Keratinocyte (primary cell): ENCODE measurements around the gene SLC2A5. TPM values are rescaled to one million over a fixed set of nuclear protein-coding genes. Genes with fewer than 3 reads are reported as not detected.

Experiments used
- DNase-seq: peaks from one replicate; pipeline ENCODE4 v3.0.0-alpha.2; 2011; ENCODE audit warnings: low read depth, missing footprints, low spot score
- FAIRE-seq: peaks from 2 replicates; lab custom pipeline; 2011; peaks lifted over from hg19 to GRCh38; lab: Jason Lieb, UNC
- H2AFZ ChIP-seq: 2 replicates; pipeline ENCODE4 v1.6.0; 2012; ENCODE audit warnings: low read length, control low read depth, inconsistent platforms; ENCODE audit not compliant: control insufficient read depth
- H3K27ac ChIP-seq: 2 replicates; pipeline ENCODE4 v1.5.1; 2011; ENCODE audit warnings: low read length; ENCODE audit not compliant: control insufficient read depth, insufficient read depth
- H3K27me3 ChIP-seq: 3 replicates; pipeline ENCODE4 v1.6.0; 2011; ENCODE audit warnings: low read length; ENCODE audit not compliant: control insufficient read depth, insufficient read depth; ENCODE audit errors: extremely low read depth
- H3K36me3 ChIP-seq, 2 experiments: 2 replicates in 1 of 2; 3 replicates in 1 of 2; pipeline ENCODE4 v1.5.1; 2011; ENCODE audit warnings: low read length in 2 of 2, mild to moderate bottlenecking in 1 of 2; ENCODE audit not compliant: control insufficient read depth in 2 of 2, insufficient read depth in 2 of 2; ENCODE audit errors: extremely low read depth in 1 of 2
- H3K4me1 ChIP-seq: 3 replicates; pipeline ENCODE4 v1.5.1; 2011; ENCODE audit warnings: low read length; ENCODE audit not compliant: control insufficient read depth, insufficient read depth; ENCODE audit errors: extremely low read depth
- H3K4me2 ChIP-seq: 3 replicates; pipeline ENCODE4 v1.6.0; 2011; ENCODE audit warnings: low read depth, low read length; ENCODE audit not compliant: control insufficient read depth, insufficient read depth; ENCODE audit errors: extremely low read depth
- H3K4me3 ChIP-seq, 3 experiments: fragments of 200-600 bp in 1 of 3; sonication (generic) in 1 of 3; 2 replicates in 2 of 3; 3 replicates in 1 of 3; pipeline ENCODE4 v1.5.1; 2011 to 2016; ENCODE audit warnings: low read length in 3 of 3, mild to moderate bottlenecking in 3 of 3, control low read depth in 2 of 3, inconsistent platforms in 1 of 3, low read depth in 1 of 3, mixed read lengths in 1 of 3, mixed run types in 1 of 3, moderate library complexity in 1 of 3; ENCODE audit not compliant: control insufficient read depth in 2 of 3, insufficient read depth in 2 of 3; ENCODE audit errors: extremely low read depth in 1 of 3
- H3K79me2 ChIP-seq: 2 replicates; pipeline ENCODE4 v1.6.0; 2012; ENCODE audit warnings: low read length; ENCODE audit not compliant: control insufficient read depth, insufficient read depth
- H3K9ac ChIP-seq: 3 replicates; pipeline ENCODE4 v1.6.0; 2011; ENCODE audit warnings: low read length; ENCODE audit not compliant: control insufficient read depth, insufficient read depth; ENCODE audit errors: extremely low read depth
- H3K9me1 ChIP-seq: 3 replicates; pipeline ENCODE4 v1.6.0; 2011; ENCODE audit warnings: low read length; ENCODE audit not compliant: control insufficient read depth, insufficient read depth; ENCODE audit errors: extremely low read depth
- H3K9me3 ChIP-seq: 2 replicates; pipeline ENCODE4 v1.5.1; 2012; ENCODE audit warnings: low read depth, low read length; ENCODE audit not compliant: control insufficient read depth
- H4K20me1 ChIP-seq: 3 replicates; pipeline ENCODE4 v1.6.0; 2011; ENCODE audit warnings: low read length; ENCODE audit not compliant: control insufficient read depth, insufficient read depth; ENCODE audit errors: extremely low read depth
- EZH2 ChIP-seq: IDR thresholded peaks from one replicate; pipeline ENCODE4 v1.6.1; 2012; ENCODE audit warnings: inconsistent platforms, mild to moderate bottlenecking, low read length, moderate library complexity
- dilution Hi-C: fragments of 300-500 bp; cut with MboI; formaldehyde crosslinking; loops from one replicate; pipeline ENCODE4 v1.7.0; 2020; ENCODE audit warnings: low sequenced_read_pairs; ENCODE audit not compliant: extremely low pct_ligation_motif_present
- polyA plus RNA-seq, 5 experiments: library from polyadenylated mRNA; depleted of rRNA in 3 of 5; stranded (reverse) in 3 of 5; stranded (forward) in 1 of 5; unstranded in 1 of 5; fragments of >200 nt; gene quantifications; 1 replicate in 1 of 5; 2 replicates in 3 of 5; 3 replicates in 1 of 5; pipeline versions ENCODE4 v1.2.1 to v1.2.3, GENCODE V29; 2011 to 2012; ENCODE audit warnings: missing spikeins in 2 of 5, low read depth in 1 of 5, low replicate concordance in 1 of 5
- TF ChIP-seq, protein P1 (sequence below), 3 experiments: IDR thresholded peaks in 1 of 3; conservative IDR thresholded peaks in 1 of 3; optimal IDR thresholded peaks in 1 of 3; 2 replicates in 2 of 3; 3 replicates in 1 of 3; pipeline versions ENCODE3 to v1.5.1; 2011; ENCODE audit warnings: low read length in 3 of 3, mild to moderate bottlenecking in 3 of 3, moderate library complexity in 2 of 3, control low read depth in 1 of 3, inconsistent platforms in 1 of 3; ENCODE audit not compliant: insufficient read depth in 2 of 3; ENCODE audit errors: extremely low read depth in 1 of 3

The SLC2A5 gene
- polyA plus RNA-seq, 1 donor (not counting 4 experiments of a cell fraction or from before 2014, with no cell fraction given): 0.77 TPM

DNA sequence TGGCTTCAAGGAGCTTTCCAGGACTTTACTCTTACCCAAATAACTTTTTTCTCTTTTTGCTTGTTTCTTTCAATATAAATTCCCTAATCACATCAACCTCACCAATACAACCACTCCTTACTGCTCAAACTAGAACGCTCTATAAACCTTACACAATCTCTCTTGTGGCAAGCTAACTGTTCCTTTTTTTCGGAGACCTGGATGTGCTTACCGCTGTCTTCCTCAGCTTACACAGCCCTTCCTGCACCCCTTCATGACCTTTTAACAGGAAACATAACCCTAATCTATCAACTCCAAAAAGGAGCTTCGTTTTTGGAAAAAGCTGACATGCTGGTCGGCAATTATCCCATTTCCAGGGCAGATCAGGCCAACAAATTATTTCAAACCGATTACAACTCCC is 24.1 kb upstream of the SLC2A5 start:
- no peak overlapping the region for H3K4me3 ChIP-seq
- dilution Hi-C loops: no loop called here
- no peaks in the 10 kb centered on the region for H3K27me3 ChIP-seq
- H3K9ac ChIP-seq: no peak overlapping the region
- H3K9me3 ChIP-seq: no peaks in the 10 kb centered on the region
- H3K9me1 ChIP-seq: no peaks in the 10 kb centered on the region
- H3K4me1 ChIP-seq: peaks cover 3% of the 10 kb centered on the region
- TF ChIP-seq EZH2: no peak
- TF ChIP-seq, protein P1, sequence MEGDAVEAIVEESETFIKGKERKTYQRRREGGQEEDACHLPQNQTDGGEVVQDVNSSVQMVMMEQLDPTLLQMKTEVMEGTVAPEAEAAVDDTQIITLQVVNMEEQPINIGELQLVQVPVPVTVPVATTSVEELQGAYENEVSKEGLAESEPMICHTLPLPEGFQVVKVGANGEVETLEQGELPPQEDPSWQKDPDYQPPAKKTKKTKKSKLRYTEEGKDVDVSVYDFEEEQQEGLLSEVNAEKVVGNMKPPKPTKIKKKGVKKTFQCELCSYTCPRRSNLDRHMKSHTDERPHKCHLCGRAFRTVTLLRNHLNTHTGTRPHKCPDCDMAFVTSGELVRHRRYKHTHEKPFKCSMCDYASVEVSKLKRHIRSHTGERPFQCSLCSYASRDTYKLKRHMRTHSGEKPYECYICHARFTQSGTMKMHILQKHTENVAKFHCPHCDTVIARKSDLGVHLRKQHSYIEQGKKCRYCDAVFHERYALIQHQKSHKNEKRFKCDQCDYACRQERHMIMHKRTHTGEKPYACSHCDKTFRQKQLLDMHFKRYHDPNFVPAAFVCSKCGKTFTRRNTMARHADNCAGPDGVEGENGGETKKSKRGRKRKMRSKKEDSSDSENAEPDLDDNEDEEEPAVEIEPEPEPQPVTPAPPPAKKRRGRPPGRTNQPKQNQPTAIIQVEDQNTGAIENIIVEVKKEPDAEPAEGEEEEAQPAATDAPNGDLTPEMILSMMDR (optimal IDR thresholded peaks at IDR 0.05 in 1 of 3, IDR thresholded peaks at IDR 0.05 in 1 of 3, conservative IDR thresholded peaks at IDR 0.05 in 1 of 3; ENCODE audit: extremely low read depth in 1 of 3, insufficient read depth in 2 of 3, low read length in 3 of 3): no peak
- H3K79me2 ChIP-seq: no peaks in the 10 kb centered on the region
- DNase-seq (no peak), FAIRE-seq (no peak)
- no peak overlapping the region for H3K27ac ChIP-seq
- no peaks in the 10 kb centered on the region for H3K36me3 ChIP-seq
- no peak overlapping the region for H2AFZ ChIP-seq
- H4K20me1 ChIP-seq: no peaks in the 10 kb centered on the region
- no peak overlapping the region for H3K4me2 ChIP-seq

DNA sequence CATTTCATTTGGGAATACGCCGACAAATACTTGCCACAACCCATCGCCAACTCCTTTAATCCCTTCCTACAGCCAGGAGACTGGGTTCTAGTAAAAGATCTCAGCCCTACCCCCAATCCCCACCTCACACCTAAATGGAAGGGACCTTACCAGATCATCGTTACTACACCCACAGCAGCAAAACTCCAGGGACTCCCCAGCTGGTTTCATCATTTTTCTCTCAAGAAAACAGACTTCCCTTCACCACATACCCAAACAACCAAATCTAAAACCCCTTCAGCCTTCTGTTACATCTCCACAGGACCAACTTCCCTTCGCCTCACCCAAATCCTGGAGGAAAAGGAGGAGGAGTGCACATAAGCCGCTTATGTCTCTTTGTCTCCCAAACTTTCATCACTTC is 23.7 kb upstream of the SLC2A5 start:
- Histone ChIP-seq H3K4me1 (peaks cover 3% of the 10 kb centered on the region), H3K79me2 (no peaks in the 10 kb centered on the region), H3K27ac (no peak overlapping the region), H3K9me3 (no peaks in the 10 kb centered on the region), H3K36me3 (no peaks in the 10 kb centered on the region), H3K4me3 (no peak overlapping the region), H2AFZ (no peak overlapping the region), H3K4me2 (no peak overlapping the region), H3K9me1 (no peaks in the 10 kb centered on the region), H3K9ac (no peak overlapping the region), H4K20me1 (no peaks in the 10 kb centered on the region), H3K27me3 (no peaks in the 10 kb centered on the region)
- no peak for FAIRE-seq
- dilution Hi-C loops: no loop called here
- DNase-seq: no peak
- TF ChIP-seq EZH2: no peak
- TF ChIP-seq, protein P1 (optimal IDR thresholded peaks at IDR 0.05 in 1 of 3, IDR thresholded peaks at IDR 0.05 in 1 of 3, conservative IDR thresholded peaks at IDR 0.05 in 1 of 3; ENCODE audit: extremely low read depth in 1 of 3, insufficient read depth in 2 of 3, low read length in 3 of 3): no peak
